Stimulated activated CD8-positive, alpha-beta memory T cell treated with anti-CD3 and anti-CD28 coated beads, Interleukin-15, amount 100 ng/mL, for 4 hours (primary cell): ENCODE data around the gene ETFA.
"Not testable (repeated sequence)": the region's sequence is repeated elsewhere in the genome, so short reads cannot be mapped to it uniquely, and the experiment has no call there.

Experiments used
- DNase-seq, 2 donors: peaks; one replicate each; pipeline ENCODE4 v3.0.0-alpha.2; 2020; ENCODE audit warnings: low read depth in 2 of 2

The ETFA gene

GRCh38 chr15:76324066-76324465 lies 12.8 kb upstream of the ETFA start:
- no peak for DNase-seq

GRCh38 chr15:76321602-76322001 lies 10.3 kb upstream of the ETFA start:
- DNase-seq: no peak

- DNase-seq: no peak
These were observed 9.9 kb upstream of the ETFA start for GRCh38 chr15:76321171-76321570.

- DNase-seq: no peak
These were observed 8.7 kb upstream of the ETFA start for GRCh38 chr15:76320012-76320411.

GRCh38 chr15:76313731-76314130 lies 2.5 kb upstream of the ETFA start:
- no peak for DNase-seq

- not testable (repeated sequence) for DNase-seq
These were observed 1.9 kb upstream of the ETFA start for GRCh38 chr15:76313175-76313567.

GRCh38 chr15:76312540-76313174 lies 1.4 kb upstream of the ETFA start:
- no peak for DNase-seq

- no peak for DNase-seq
These were observed 682 bp downstream of the ETFA start for GRCh38 chr15:76310475-76311099.

- no peak for DNase-seq
These were observed 1.5 kb downstream of the ETFA start for GRCh38 chr15:76309601-76310330.

GRCh38 chr15:76303909-76304308 lies 7.4 kb downstream of the ETFA start:
- DNase-seq: no peak

- DNase-seq: no peak
These were observed 11.5 kb downstream of the ETFA start for GRCh38 chr15:76299786-76300185.

- DNase-seq: no peak
These were observed 12.3 kb downstream of the ETFA start for GRCh38 chr15:76298986-76299385.

GRCh38 chr15:76297951-76298350 lies 13.3 kb downstream of the ETFA start:
- not testable (repeated sequence) for DNase-seq

- no peak for DNase-seq
These were observed 14.4 kb downstream of the ETFA start for GRCh38 chr15:76296849-76297248.

GRCh38 chr15:76294463-76294862 lies 16.8 kb downstream of the ETFA start:
- DNase-seq: not testable (repeated sequence)

GRCh38 chr15:76293361-76293760 lies 17.9 kb downstream of the ETFA start:
- DNase-seq: no peak

- no peak for DNase-seq
These were observed 21.7 kb downstream of the ETFA start for GRCh38 chr15:76289582-76289981.

- DNase-seq: no peak
These were observed 24.9 kb downstream of the ETFA start for GRCh38 chr15:76286271-76286879.

GRCh38 chr15:76285241-76285825 lies 25.9 kb downstream of the ETFA start:
- no peak for DNase-seq

- no peak for DNase-seq
These were observed 28.8 kb downstream of the ETFA start for GRCh38 chr15:76282465-76282864.

- DNase-seq: no peak
These were observed 32.6 kb downstream of the ETFA start for GRCh38 chr15:76278651-76279050.

GRCh38 chr15:76274821-76275220 lies 36.4 kb downstream of the ETFA start:
- DNase-seq: no peak
